ENCODE results near the gene ICE2. TPM values are rescaled to one million over a fixed set of nuclear protein-coding genes. Genes with fewer than 3 reads are reported as not detected.

Gene ICE2
- total RNA-seq, 1 donor from 2014 or later: 67.2 TPM

- Mint-ChIP-seq H3K27me3 (ENCODE audit: low read depth) (no peaks in the 10 kb centered on the region), H3K27ac (peak overlapping the region; percentile 98), H3K9me3 (no peaks in the 10 kb centered on the region), H3K36me3 (peaks cover 10% of the 10 kb centered on the region), H3K4me1 (peaks cover 88% of the 10 kb centered on the region), H3K4me3 (peak overlapping the region; percentile 55)
- no peak for DNase-seq (ENCODE audit: low spot score in 2 of 2, unreplicated experiment in 2 of 2)
- no peak for TF ChIP-seq CTCF (IDR thresholded peaks at IDR 0.05; ENCODE audit: unreplicated experiment)
Measured at GRCh38 chr15:60391722-60392315, 87.1 kb downstream of the ICE2 start.

- Mint-ChIP-seq H3K36me3 (peaks cover 10% of the 10 kb centered on the region), H3K27me3 (ENCODE audit: low read depth) (no peaks in the 10 kb centered on the region), H3K27ac (peak overlapping the region; percentile 98), H3K9me3 (no peaks in the 10 kb centered on the region), H3K4me3 (peak overlapping the region; percentile 55), H3K4me1 (peaks cover 89% of the 10 kb centered on the region)
- DNase-seq (ENCODE audit: low spot score in 2 of 2, unreplicated experiment in 2 of 2): no peak
- TF ChIP-seq CTCF (IDR thresholded peaks at IDR 0.05; ENCODE audit: unreplicated experiment): no peak
Measured at GRCh38 chr15:60390871-60391501, 88.0 kb downstream of the ICE2 start.

GRCh38 chr15:60390231-60390630 is 88.7 kb downstream of the ICE2 start:
- Mint-ChIP-seq H3K27ac (peak overlapping the region; percentile 98), H3K4me3 (peak overlapping the region; percentile 45), H3K36me3 (peaks cover 11% of the 10 kb centered on the region), H3K9me3 (no peaks in the 10 kb centered on the region), H3K4me1 (peaks cover 87% of the 10 kb centered on the region), H3K27me3 (ENCODE audit: low read depth) (no peaks in the 10 kb centered on the region)
- no peak for TF ChIP-seq CTCF (IDR thresholded peaks at IDR 0.05; ENCODE audit: unreplicated experiment)
- DNase-seq (ENCODE audit: low spot score in 2 of 2, unreplicated experiment in 2 of 2): no peak

GRCh38 chr15:60389261-60390077 is 89.5 kb downstream of the ICE2 start:
- Mint-ChIP-seq H3K4me3 (peak overlapping the region; percentile 45), H3K9me3 (no peaks in the 10 kb centered on the region), H3K27ac (peak overlapping the region; percentile 98), H3K27me3 (ENCODE audit: low read depth) (no peaks in the 10 kb centered on the region), H3K36me3 (peaks cover 12% of the 10 kb centered on the region), H3K4me1 (peaks cover 82% of the 10 kb centered on the region)
- DNase-seq (ENCODE audit: low spot score in 2 of 2, unreplicated experiment in 2 of 2): no peak
- TF ChIP-seq CTCF (IDR thresholded peaks at IDR 0.05; ENCODE audit: unreplicated experiment): no peak

- Mint-ChIP-seq H3K27ac (peak overlapping the region; percentile 93), H3K36me3 (peaks cover 26% of the 10 kb centered on the region), H3K4me1 (peaks cover 83% of the 10 kb centered on the region), H3K9me3 (no peaks in the 10 kb centered on the region), H3K27me3 (ENCODE audit: low read depth) (no peaks in the 10 kb centered on the region), H3K4me3 (no peak overlapping the region)
- no peak for TF ChIP-seq CTCF (IDR thresholded peaks at IDR 0.05; ENCODE audit: unreplicated experiment)
- no peak for DNase-seq (ENCODE audit: low spot score in 2 of 2, unreplicated experiment in 2 of 2)
Measured at GRCh38 chr15:60387321-60387720, 91.6 kb downstream of the ICE2 start.
